NB4 (cell line): Measurements from ENCODE around the gene SDF4.

Experiments
- DNase-seq: peaks from one replicate; pipeline ENCODE4 v3.0.0; 2010; ENCODE audit warnings: low read depth
- H3K4me3 ChIP-seq: one replicate; pipeline ENCODE4 v1.5.1; 2011; ENCODE audit warnings: mild to moderate bottlenecking, low read depth, low read length, moderate library complexity
- CTCF ChIP-seq: IDR thresholded peaks from one replicate; pipeline ENCODE4 v1.5.1; 2012; ENCODE audit warnings: low read depth, low read length
- MAX ChIP-seq: IDR thresholded peaks from 2 replicates; pipeline ENCODE4 v1.6.1; 2011; ENCODE audit warnings: low read depth, low read length
- MYC ChIP-seq: IDR thresholded peaks from 2 replicates; pipeline ENCODE4 v1.6.1; 2011; ENCODE audit warnings: low read depth, low read length
- POLR2A ChIP-seq: IDR thresholded peaks from 2 replicates; pipeline ENCODE4 v1.6.1; 2011; ENCODE audit warnings: mild to moderate bottlenecking; ENCODE audit not compliant: insufficient read length; ENCODE audit errors: extremely low read depth

SDF4 gene

GRCh38 chr1:1210726-1211540 lies 20.9 kb downstream of the SDF4 start:
- no peak overlapping the region for H3K4me3 ChIP-seq
- no peak for DNase-seq
- TF ChIP-seq MAX (no peak), POLR2A (no peak)

- no peak overlapping the region for H3K4me3 ChIP-seq
- peak; percentile 94 for DNase-seq
- TF ChIP-seq CTCF, result no peak
- peak; percentile 77 for TF ChIP-seq MYC
- TF ChIP-seq MAX, result peak; percentile 63
- no peak for TF ChIP-seq POLR2A
These were observed 22.9 kb downstream of the SDF4 start for GRCh38 chr1:1208713-1209433.

- no peak overlapping the region for H3K4me3 ChIP-seq
- TF ChIP-seq MYC, result no peak
- no peak for TF ChIP-seq POLR2A
- TF ChIP-seq CTCF, result no peak
- no peak for TF ChIP-seq MAX
- no peak for DNase-seq
These were observed 24.3 kb downstream of the SDF4 start for GRCh38 chr1:1207571-1207892.

- TF ChIP-seq CTCF (no peak), MAX (no peak), POLR2A (no peak), MYC (no peak)
- DNase-seq, result no peak
- H3K4me3 ChIP-seq, result no peak overlapping the region
These were observed 24.8 kb downstream of the SDF4 start for GRCh38 chr1:1206966-1207531.

GRCh38 chr1:1206376-1206965 lies 25.3 kb downstream of the SDF4 start, which contains the start of gene TNFRSF18:
TNFRSF18 (minus strand) TSS chr1:1206592; CDS start chr1:1206571, 21 bp downstream.
- TF ChIP-seq MYC (no peak), POLR2A (no peak), MAX (no peak), CTCF (no peak)
- DNase-seq, result peak; percentile 19
- H3K4me3 ChIP-seq, result no peak within 1 kb of the TSS
